Trophoblast cell (in vitro differentiated cells and primary cell): ENCODE measurements around the gene DDX4.

ENCODE experiments used
- DNase-seq, 2 donors: peaks; one replicate each; pipeline ENCODE4 v3.0.0-alpha.2; 2016
- H2AFZ ChIP-seq: 2 replicates; pipeline ENCODE4 v1.6.1; 2013; ENCODE audit warnings: low read length, moderate library complexity, mild to moderate bottlenecking; ENCODE audit not compliant: insufficient read depth, poor library complexity
- H2AK5ac ChIP-seq: 2 replicates; pipeline ENCODE4 v1.6.1; 2013; ENCODE audit warnings: mild to moderate bottlenecking, low read length
- H2BK120ac ChIP-seq: 2 replicates; pipeline ENCODE4 v1.6.1; 2013; ENCODE audit warnings: low read length, mild to moderate bottlenecking, moderate library complexity; ENCODE audit not compliant: insufficient read depth, poor library complexity
- H2BK12ac ChIP-seq: 2 replicates; pipeline ENCODE4 v1.6.1; 2013; ENCODE audit warnings: mild to moderate bottlenecking, low read length, moderate library complexity
- H2BK5ac ChIP-seq: 2 replicates; pipeline ENCODE4 v1.6.1; 2013; ENCODE audit warnings: low read length, low read depth, moderate library complexity, mild to moderate bottlenecking; ENCODE audit not compliant: poor library complexity
- H3K14ac ChIP-seq: 2 replicates; pipeline ENCODE4 v1.6.1; 2013; ENCODE audit warnings: mild to moderate bottlenecking, low read length
- H3K18ac ChIP-seq: 2 replicates; pipeline ENCODE4 v1.6.1; 2013; ENCODE audit warnings: mild to moderate bottlenecking, low read length
- H3K23ac ChIP-seq: 2 replicates; pipeline ENCODE4 v1.6.1; 2013; ENCODE audit warnings: low read length
- H3K27ac ChIP-seq: 2 replicates; pipeline ENCODE4 v1.5.1; 2013; ENCODE audit warnings: low read depth, mild to moderate bottlenecking, inconsistent platforms, low read length, moderate library complexity
- H3K27me3 ChIP-seq: 2 replicates; pipeline ENCODE4 v1.6.1; 2013; ENCODE audit warnings: inconsistent platforms, mild to moderate bottlenecking, low read length, moderate library complexity; ENCODE audit not compliant: insufficient read depth
- H3K36me3 ChIP-seq, 2 experiments: 1 replicate in 1 of 2; 2 replicates in 1 of 2; pipeline ENCODE4 v1.6.1; 2013; ENCODE audit warnings: low read length in 2 of 2, mild to moderate bottlenecking in 2 of 2, moderate library complexity in 1 of 2; ENCODE audit not compliant: insufficient read depth in 2 of 2, control insufficient read depth in 1 of 2
- H3K4ac ChIP-seq: 2 replicates; pipeline ENCODE4 v1.6.1; 2013; ENCODE audit warnings: low read depth, mild to moderate bottlenecking, low read length, moderate library complexity
- H3K4me1 ChIP-seq, 2 experiments: 1 replicate in 1 of 2; 2 replicates in 1 of 2; pipeline ENCODE4 v1.6.1; 2013; ENCODE audit warnings: low read length in 2 of 2, mild to moderate bottlenecking in 2 of 2, moderate library complexity in 1 of 2; ENCODE audit not compliant: insufficient read depth in 2 of 2, control insufficient read depth in 1 of 2
- H3K4me2 ChIP-seq: 2 replicates; pipeline ENCODE4 v1.6.1; 2013; ENCODE audit warnings: inconsistent platforms, mild to moderate bottlenecking, low read length, moderate library complexity
- H3K4me3 ChIP-seq: 2 replicates; pipeline ENCODE4 v1.5.1; 2013; ENCODE audit warnings: mild to moderate bottlenecking, low read depth, low read length, inconsistent platforms
- H3K79me1 ChIP-seq: one replicate; pipeline ENCODE4 v1.6.1; 2013; ENCODE audit warnings: low read length
- H3K79me2 ChIP-seq: 2 replicates; pipeline ENCODE4 v1.6.1; 2013; ENCODE audit warnings: low read length, mild to moderate bottlenecking; ENCODE audit not compliant: control insufficient read depth, insufficient read depth, poor library complexity
- H3K9ac ChIP-seq: 2 replicates; pipeline ENCODE4 v1.6.1; 2013; ENCODE audit warnings: mild to moderate bottlenecking, low read length
- H3K9me3 ChIP-seq: 2 replicates; pipeline ENCODE4 v1.6.1; 2013; ENCODE audit warnings: low read depth, mild to moderate bottlenecking, control low read depth, inconsistent platforms, low read length; ENCODE audit not compliant: insufficient read depth
- H4K12ac ChIP-seq: 2 replicates; pipeline ENCODE4 v1.6.1; 2013; ENCODE audit warnings: low read depth, mild to moderate bottlenecking, low read length, moderate library complexity
- H4K8ac ChIP-seq: 2 replicates; pipeline ENCODE4 v1.6.1; 2013; ENCODE audit warnings: low read depth, mild to moderate bottlenecking, low read length, moderate library complexity
- H4K91ac ChIP-seq: one replicate; pipeline ENCODE4 v1.6.1; 2013; ENCODE audit warnings: low read depth, mild to moderate bottlenecking, low read length, moderate library complexity
- whole genome bisulfite sequencing: extraction: QIAGEN DNeasy Blood & Tissue Kit; methylation state at CpG from one replicate; pipeline ENCODE4 v1.1.7; 2013; ENCODE audit warnings: missing lambda C conversion rate; ENCODE audit not compliant: insufficient read length, insufficient coverage; ENCODE audit errors: extremely low coverage; 5-methylcytosine and 5-hydroxymethylcytosine counted together

Gene DDX4

DNA sequence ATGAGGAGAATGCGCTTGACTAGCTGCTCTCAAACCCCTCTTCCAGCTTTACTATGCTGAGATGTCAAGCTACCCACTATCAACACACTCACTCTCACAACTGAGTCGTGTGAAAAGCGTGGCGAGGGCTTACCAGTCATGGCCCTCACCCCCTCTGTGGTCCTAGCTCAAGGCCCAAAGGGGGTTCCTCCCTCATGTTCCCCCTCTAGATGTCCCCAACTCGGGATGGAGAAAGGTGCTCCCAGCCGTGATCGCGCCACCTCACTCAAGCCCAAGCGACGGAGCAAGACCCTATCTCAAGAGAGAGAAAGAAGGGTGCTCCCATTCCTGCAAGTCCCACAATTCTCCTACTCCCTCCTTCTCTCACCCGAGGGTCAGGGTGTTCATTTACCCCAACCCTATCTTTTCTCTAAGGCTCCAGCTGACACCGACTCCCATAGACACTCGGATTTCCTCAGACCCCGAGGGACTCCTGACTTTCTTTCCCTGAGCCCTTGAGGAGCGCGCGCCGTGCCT lies 26.3 kb upstream of the DDX4 start:
- no peak overlapping the region for H2BK12ac ChIP-seq
- peak overlapping the region; percentile 18 for H3K4ac ChIP-seq
- peaks cover 9% of the 10 kb centered on the region for H3K79me1 ChIP-seq
- no CpG with 5 or more reads among the region's 18 CpGs for whole genome bisulfite sequencing
- peak overlapping the region; percentile 60 for H2BK5ac ChIP-seq
- no peak for DNase-seq
- peak overlapping the region; percentile 89 for H3K4me2 ChIP-seq
- H3K27ac ChIP-seq, result peak overlapping the region; percentile 35
- H2AK5ac ChIP-seq, result peak overlapping the region; percentile 31
- H3K36me3 ChIP-seq, result peaks cover 3 to 7% of the 10 kb centered on the region in 2 experiments
- no peaks in the 10 kb centered on the region for H3K27me3 ChIP-seq
- H3K4me3 ChIP-seq, result peak overlapping the region; percentile 83
- H3K79me2 ChIP-seq, result peaks cover 8% of the 10 kb centered on the region
- H3K18ac ChIP-seq, result peak overlapping the region; percentile 31
- H3K4me1 ChIP-seq, result peaks cover 4 to 7% of the 10 kb centered on the region in 2 experiments
- peak overlapping the region; percentile 75 for H4K8ac ChIP-seq
- H4K91ac ChIP-seq, result peak overlapping the region; percentile 53
- H3K14ac ChIP-seq, result peak overlapping the region; percentile 87
- H2BK120ac ChIP-seq, result peak overlapping the region; percentile 8
- H3K23ac ChIP-seq, result no peak overlapping the region
- H3K9me3 ChIP-seq, result no peaks in the 10 kb centered on the region
- peak overlapping the region; percentile 90 for H2AFZ ChIP-seq
- H3K9ac ChIP-seq, result peak overlapping the region; percentile 79
- H4K12ac ChIP-seq, result peak overlapping the region; percentile 39

- Histone ChIP-seq H3K18ac (peak within 1 kb of the TSS; percentile 34), H3K9ac (peak within 1 kb of the TSS; percentile 87)
- WGBS, result no CpG with 5 or more reads among the region's 55 CpGs
Measured at GRCh38 chr5:55712023-55712859, 25.6 kb upstream of the DDX4 start, which contains the start of gene SLC38A9. TSS of gene SLC38A9 (minus strand) at chr5:55712324. CDS start at chr5:55697958, 14,366 bp downstream.

GRCh38 chr5:55713871-55714270 lies 24.0 kb upstream of the DDX4 start:
- no CpG with 5 or more reads among the region's 3 CpGs for WGBS

More at GRCh38 chr5:55712023-55712859, 25.6 kb upstream of the DDX4 start, which contains the start of gene SLC38A9:
- Histone ChIP-seq H4K8ac (peak within 1 kb of the TSS; percentile 88), H2BK12ac (no peak within 1 kb of the TSS), H3K4me2 (peak within 1 kb of the TSS; percentile 89), H2BK120ac (peak within 1 kb of the TSS; percentile 26), H4K12ac (peak within 1 kb of the TSS; percentile 78), H3K27ac (peak within 1 kb of the TSS; percentile 35), H3K4me3 (peak within 1 kb of the TSS; percentile 83), H2BK5ac (peak within 1 kb of the TSS; percentile 60), H3K4ac (peak within 1 kb of the TSS; percentile 18), H3K14ac (peak within 1 kb of the TSS; percentile 87), H3K9me3 (peaks cover under 1% of the 10 kb centered on the region), H3K79me1 (peaks cover 9% of the 10 kb centered on the region), H2AK5ac (peak within 1 kb of the TSS; percentile 73), H3K27me3 (no peaks in the 10 kb centered on the region), H2AFZ (peak within 1 kb of the TSS; percentile 90), H3K36me3 (peaks cover 3 to 7% of the 10 kb centered on the region in 2 experiments), H3K79me2 (peaks cover 8% of the 10 kb centered on the region), H3K23ac (no peak within 1 kb of the TSS), H4K91ac (peak within 1 kb of the TSS; percentile 53), H3K4me1 (peaks cover 4 to 7% of the 10 kb centered on the region in 2 experiments)
- peak; percentile 98 for DNase-seq

DNA sequence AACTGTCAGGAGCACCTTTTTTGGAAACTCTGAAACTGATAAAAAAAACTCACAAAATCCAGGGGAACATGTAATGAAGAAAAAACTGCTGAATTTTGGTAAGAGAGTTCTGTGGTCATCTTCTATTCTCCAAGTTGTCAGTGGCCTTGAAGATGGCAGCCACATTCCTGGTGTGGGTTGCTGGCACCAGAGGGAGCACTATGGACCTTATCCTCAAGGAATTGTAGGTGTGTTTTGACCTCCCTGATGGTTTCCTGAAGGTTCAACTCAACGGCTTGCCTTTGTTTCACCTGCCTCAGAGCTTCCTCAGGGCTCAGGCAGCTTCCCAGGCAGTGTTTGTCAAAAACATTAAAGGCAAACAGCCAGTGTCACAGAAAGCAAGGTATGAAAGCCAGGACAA lies 23.5 kb upstream of the DDX4 start:
- Histone ChIP-seq H3K79me2 (peaks cover 8% of the 10 kb centered on the region), H3K27me3 (no peaks in the 10 kb centered on the region), H3K27ac (no peak overlapping the region), H3K36me3 (peaks cover 3 to 7% of the 10 kb centered on the region in 2 experiments), H2BK120ac (no peak overlapping the region), H4K91ac (no peak overlapping the region), H2BK12ac (peak overlapping the region; percentile 18), H3K23ac (no peak overlapping the region), H3K9ac (no peak overlapping the region), H3K79me1 (peaks cover 9% of the 10 kb centered on the region), H4K8ac (no peak overlapping the region), H3K4me2 (no peak overlapping the region), H2AFZ (no peak overlapping the region), H3K18ac (no peak overlapping the region), H2AK5ac (no peak overlapping the region), H3K9me3 (peaks cover 2% of the 10 kb centered on the region), H3K14ac (no peak overlapping the region), H3K4me1 (peaks cover 4 to 7% of the 10 kb centered on the region in 2 experiments), H3K4me3 (no peak overlapping the region), H4K12ac (no peak overlapping the region), H3K4ac (no peak overlapping the region), H2BK5ac (peak overlapping the region; percentile 31)
- DNase-seq, result peak; percentile 35 to 49
- WGBS, result no CpG with 5 or more reads among the region's 1 CpG

More at GRCh38 chr5:55713871-55714270, 24.0 kb upstream of the DDX4 start:
- peaks cover 9% of the 10 kb centered on the region for H3K79me1 ChIP-seq
- peak; percentile 48 to 90 for DNase-seq
- H2BK12ac ChIP-seq, result no peak overlapping the region
- no peak overlapping the region for H3K9ac ChIP-seq
- H3K4me2 ChIP-seq, result no peak overlapping the region
- H2BK5ac ChIP-seq, result no peak overlapping the region
- peaks cover 3 to 7% of the 10 kb centered on the region in 2 experiments for H3K36me3 ChIP-seq
- H3K9me3 ChIP-seq, result peaks cover 2% of the 10 kb centered on the region
- H3K23ac ChIP-seq, result no peak overlapping the region
- H3K27me3 ChIP-seq, result no peaks in the 10 kb centered on the region
- no peak overlapping the region for H4K12ac ChIP-seq
- H2AFZ ChIP-seq, result no peak overlapping the region
- H4K91ac ChIP-seq, result no peak overlapping the region
- no peak overlapping the region for H3K4ac ChIP-seq
- H3K4me1 ChIP-seq, result peaks cover 4 to 7% of the 10 kb centered on the region in 2 experiments
- no peak overlapping the region for H4K8ac ChIP-seq
- H2AK5ac ChIP-seq, result no peak overlapping the region
- no peak overlapping the region for H3K27ac ChIP-seq
- H3K79me2 ChIP-seq, result peaks cover 8% of the 10 kb centered on the region
- no peak overlapping the region for H2BK120ac ChIP-seq
- no peak overlapping the region for H3K18ac ChIP-seq
- H3K14ac ChIP-seq, result no peak overlapping the region
- no peak overlapping the region for H3K4me3 ChIP-seq
